GM21723 (cell line): ENCODE measurements around the gene SH3PXD2B.

ENCODE experiments used
- ATAC-seq: cut with Tn5 transposase; IDR thresholded peaks from one replicate; pipeline ENCODE4 v1.9.1; 2021; ENCODE audit warnings: mild to moderate bottlenecking, moderate library complexity; ENCODE audit not compliant: unreplicated experiment

Gene SH3PXD2B

DNA sequence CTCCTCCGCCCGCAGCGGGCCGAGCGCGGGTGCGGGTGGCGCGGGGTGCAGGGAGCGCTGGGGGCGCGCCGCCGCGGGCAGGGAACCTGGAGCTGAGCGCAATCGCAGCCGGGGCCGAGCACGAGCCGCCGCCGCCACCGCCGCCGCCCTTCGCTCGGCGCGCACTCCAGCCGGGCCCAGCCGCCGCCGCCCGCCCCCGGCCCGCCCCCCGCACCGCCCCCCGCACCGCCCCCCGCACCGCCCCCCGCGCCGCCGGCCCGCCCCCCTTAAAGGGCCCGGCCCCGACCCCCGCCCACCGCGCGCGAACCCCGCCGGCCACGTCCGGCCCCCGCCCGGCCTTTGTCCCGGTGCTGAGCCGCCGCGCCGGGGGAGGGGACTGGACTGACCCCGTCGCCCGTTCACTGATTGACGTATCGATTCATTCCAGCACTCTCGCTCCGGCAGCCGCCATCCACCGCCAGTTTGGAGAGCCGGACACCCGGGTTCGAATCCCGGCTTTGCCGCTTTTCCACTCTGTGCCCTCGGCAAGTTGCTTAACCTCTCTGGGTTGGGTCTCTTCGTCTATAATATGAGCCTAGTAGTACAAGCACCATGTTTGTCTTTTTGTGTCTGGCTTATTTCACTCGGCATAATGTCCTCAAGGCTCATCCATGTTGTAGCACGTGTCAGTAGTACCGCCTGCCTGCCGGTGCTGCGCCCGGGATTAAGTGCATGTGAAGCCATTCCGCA, at the start of gene SH3PXD2B:
TSS of gene SH3PXD2B (minus strand) at position 168 of the 729 bp plus-strand sequence. CDS start 173 bp downstream, outside the sequence.
- ATAC-seq = peak; percentile 70

DNA sequence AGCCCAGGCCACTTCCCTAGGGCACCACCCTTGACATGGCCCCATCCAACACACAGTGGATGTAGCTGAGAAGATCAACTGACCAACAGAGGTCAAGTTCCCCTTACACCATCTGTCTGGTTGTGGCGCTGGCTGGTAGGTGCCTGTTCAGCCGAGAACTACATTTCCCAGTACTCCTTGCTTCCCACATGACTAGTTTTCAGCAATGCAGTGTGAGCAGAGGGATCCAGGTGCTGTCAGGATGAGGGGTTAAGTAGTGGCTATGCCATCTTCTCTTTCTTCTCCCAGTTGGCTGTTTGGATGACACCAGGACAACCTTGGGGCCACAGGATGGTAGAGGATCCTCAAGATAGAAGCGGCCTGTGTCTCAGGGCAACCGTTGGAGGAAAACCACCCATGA, 48.6 kb upstream of the SH3PXD2B start:
- no peak for ATAC-seq

DNA sequence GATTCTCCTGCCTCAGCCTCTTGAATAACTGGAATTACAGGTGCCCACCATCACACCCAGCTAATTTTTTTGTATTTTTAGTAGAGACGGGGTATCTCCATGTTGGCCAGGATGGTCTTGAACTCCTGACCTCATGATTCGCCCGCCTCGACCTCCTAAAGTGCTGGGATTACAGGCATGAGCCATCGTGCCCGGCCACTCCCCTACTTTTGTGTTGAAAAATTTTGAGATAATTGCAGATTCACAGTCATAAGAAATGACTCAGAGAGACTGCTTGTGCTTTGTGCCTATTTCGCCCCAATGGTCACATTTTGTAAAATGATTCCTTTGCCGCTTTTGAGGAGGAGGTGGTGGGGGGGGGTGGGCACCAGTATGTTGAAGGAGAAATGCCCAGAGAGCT, 48.1 kb upstream of the SH3PXD2B start:
- no peak for ATAC-seq

DNA sequence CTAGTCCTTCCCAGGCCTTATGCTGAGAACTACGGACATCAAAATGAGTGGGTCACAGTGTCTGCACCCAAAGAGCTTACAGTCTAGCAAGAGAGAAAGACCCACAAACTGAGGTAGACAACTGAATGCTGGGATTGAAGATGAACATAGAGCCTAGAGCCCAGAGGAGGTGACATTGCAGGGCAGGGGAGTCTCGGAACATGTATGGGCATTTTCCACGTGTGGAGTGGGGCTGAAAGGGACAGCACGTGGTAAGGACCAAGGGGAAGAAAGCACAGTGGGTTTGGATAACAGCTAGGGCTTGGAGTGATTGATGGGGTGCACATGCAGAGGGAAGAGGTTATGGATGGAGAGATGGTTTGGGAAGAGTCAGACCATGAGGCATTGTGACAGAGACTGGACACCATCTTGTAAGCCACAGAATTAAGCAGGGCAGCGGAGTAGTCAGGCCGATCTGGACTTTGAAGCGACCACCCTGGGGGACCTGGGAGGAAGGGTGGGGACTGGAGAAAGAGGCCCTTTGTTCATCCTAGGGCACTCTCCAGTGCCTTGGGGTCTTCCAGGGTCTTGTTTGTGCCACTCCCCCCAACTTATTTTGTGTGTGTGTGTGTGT, 47.5 kb upstream of the SH3PXD2B start:
- no peak for ATAC-seq

DNA sequence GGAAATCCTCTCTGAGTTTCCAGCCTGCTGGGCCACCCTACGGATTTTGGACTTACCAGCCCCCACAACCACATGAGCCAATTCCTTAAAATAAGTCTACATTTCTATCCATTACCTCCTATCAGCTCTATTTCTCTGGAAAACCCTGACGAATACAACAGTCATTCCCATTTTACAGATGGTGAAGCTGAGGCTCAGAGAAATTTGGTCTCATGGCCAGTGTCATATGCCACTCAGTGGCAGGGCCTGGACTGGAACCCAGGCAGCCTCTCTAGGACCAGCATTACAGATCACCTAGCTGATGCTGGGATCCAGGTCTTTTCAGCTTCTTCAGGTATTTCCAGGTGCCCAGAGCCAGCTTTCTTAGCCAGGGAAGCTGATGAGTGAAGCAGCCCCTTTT, 45.0 kb upstream of the SH3PXD2B start:
- ATAC-seq = no peak

DNA sequence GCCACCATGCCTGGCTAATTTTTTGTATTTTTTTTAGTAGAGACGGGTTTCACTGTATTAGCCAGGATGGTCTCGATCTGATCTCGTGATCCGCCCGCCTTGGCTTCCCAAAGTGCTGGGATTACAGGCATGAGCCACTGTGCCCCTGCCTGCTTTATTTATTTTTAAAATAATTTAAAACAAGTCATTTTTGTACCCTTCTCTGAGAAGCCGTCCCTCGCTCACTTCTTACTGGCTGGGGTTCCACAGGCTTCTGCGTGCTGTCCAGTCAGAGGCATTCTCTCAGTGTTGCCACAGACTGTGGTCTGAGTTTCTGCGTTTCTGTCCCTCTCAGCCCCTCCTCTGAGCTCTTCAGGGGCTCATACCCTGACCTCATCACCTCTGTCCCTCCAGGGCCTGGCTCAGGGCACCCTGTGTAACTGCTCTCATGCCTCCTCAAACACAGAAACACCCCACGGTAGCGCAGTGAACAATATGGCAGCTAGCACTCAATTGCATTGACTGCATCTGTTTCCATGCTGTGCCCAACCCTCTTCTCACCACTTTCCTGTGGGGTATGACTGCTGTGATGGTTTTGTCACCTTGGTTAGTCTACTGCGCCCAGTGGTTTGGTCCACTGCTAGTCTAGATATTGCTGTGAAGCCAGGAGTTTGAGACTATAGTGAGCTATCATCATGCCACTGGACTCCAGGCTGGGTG, 44.3 kb upstream of the SH3PXD2B start:
- ATAC-seq = no peak

DNA sequence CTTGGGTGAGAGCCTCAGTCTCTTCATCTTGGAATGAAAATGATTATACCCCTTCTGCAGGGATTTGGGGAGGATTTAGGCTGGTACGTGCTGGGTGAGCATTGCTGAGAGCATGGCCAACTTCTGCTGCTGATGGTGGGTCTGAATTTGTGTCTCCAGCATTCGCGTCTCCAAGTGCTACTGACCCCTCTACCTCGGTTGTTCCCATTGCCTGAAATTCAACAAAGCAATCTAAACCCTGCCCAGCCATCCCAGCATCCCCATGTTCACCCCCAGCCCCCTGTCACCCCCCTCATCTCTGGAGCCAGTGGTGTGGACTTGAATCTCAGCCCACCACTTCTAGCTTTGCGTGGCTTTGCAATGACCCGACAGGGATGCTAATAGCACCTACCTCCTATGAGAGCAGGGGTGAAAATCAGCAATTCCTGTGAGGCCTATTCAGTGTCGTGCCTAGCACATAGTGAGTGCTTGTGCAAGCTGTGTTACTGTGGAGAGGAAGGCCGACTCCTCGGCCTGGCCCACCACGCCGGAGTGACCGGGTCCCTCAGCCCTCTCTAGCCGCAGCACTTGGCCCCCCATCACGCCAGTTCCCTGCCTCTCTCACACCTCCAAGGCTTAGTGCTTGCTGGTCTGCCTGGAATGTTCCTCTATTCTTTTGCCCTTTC, 43.4 kb upstream of the SH3PXD2B start:
- no peak for ATAC-seq

DNA sequence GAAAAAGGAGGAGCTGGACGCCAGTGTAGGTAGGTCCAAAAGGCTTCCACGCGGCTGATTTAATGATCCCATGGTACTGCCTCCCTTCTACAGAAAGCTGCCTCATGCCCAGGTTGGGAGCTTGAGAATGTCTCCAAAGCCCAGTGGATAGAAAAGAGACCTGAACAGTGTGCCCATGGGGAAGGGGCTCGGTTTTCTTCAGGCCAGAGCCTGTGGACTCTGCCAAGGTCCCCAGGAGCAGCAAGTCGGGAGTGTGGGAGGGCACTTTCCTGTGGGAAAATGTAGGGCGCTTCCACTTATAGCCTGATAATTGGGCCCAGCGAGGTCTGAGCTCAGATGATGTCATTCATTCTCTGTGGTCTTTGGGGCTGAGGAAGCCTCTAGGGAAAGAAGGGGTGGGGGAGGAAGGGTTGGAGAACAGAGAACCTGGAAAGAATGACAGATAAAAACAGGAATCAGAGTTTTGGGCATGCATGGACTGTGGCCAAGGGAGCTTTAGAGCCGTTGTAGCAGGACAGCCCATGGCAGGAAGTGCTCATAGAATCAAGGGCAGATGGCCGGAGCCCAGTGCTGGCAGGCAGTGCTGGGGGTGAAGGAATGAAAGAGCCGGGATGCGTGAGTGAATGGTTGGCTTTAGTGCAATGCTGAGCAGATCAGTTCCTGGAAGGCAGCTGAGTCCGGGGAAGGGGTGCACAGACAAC, 42.5 kb upstream of the SH3PXD2B start:
- ATAC-seq = no peak

DNA sequence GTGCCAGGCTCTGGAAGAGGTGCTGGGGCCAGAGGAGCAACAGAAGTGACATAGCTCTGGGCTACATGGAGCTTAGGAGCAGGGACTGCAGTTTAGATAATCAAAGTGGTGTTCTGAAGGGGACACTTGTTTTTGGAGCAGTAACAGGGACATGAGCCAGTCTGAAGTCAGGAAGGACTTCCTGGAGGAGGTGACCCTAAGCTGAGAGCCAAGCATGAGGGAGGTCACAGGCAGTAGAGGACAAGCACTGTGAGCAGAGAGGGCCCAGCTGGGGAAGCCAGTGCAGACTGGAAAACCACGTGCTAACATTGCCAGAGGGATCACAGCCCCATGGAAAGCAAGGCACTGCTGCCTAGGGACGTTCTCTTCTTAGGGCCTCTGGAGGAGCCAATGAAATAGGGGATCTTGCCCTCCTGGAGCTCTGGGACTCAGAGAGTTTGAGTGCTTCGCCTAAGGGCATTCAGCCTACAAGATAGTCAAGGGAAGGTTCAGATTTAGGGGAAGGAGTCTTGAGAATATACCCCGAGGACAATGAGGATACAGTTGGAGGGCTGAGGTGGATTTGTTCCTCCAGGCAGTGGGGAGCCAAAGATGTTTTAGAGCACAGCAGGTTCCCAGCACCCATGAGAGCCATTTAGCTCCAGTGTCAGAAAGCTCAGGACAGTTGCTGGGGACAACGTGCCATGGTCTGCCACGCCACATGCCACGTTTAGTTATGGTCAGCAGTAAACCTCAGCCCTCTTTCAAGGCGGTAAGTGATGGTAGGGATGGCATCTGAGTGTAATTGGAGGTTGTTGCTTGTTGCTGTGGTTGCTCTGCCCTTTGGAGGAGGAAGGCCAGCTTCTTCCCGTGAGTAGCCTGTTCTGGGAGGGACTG, 40.5 kb upstream of the SH3PXD2B start:
- no peak for ATAC-seq

DNA sequence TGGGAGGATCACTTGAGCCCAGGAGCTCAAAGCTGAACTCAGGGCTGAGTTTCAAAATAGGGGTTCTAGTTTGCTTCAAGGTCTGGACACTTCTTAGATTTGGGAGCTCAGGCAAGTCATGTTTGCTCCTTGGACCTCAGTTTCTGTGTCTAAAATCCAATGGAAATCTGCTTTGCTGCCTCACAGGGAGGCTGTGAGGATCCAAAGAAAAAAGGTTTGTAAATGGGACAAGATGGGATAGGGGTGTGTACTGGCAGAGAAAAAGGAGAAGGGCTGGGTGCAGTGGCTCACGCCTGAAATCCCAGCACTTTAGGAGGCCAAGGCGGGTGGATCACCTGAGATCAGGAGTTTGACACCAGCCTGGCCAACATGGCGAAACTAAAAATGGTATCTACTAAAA, 39.6 kb upstream of the SH3PXD2B start:
- no peak for ATAC-seq

DNA sequence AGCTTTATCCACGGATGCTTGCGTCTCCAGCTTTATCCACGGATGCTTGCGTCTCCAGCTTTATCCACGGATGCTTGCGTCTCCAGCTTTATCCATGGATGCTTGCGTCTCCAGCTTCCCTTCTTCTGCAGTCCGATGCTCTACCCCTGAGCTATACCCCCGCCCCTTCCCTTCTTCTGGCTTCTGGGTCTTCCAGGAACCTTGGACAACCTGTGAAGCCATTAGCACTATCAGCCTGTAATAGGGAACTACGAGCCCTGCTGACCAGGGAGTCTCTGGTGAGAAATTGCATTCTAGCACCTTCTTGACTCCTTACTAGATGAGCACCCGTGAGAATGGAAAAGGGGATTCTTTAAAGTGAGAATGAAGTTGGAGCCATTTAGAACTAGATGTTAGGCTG, 39.1 kb upstream of the SH3PXD2B start:
- no peak for ATAC-seq

DNA sequence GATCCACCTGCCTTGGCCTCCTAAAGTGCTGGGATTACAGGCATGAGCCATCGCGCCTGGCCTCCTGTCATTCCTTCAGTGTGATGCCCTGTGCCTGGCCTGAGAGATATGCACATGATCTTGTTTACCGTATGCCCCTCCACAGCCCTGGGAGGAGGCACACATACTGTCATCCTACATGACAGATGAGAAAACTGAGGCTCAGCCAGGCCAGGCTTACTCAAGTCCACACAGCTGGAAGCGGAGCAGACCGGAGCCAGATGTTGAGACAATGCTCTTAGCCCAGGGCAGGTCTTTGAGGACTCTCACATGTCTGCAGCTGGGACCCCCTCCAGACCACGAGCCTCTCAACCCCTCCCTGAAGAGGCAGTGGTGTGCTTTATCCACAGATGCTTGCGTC, 38.7 kb upstream of the SH3PXD2B start:
- no peak for ATAC-seq

DNA sequence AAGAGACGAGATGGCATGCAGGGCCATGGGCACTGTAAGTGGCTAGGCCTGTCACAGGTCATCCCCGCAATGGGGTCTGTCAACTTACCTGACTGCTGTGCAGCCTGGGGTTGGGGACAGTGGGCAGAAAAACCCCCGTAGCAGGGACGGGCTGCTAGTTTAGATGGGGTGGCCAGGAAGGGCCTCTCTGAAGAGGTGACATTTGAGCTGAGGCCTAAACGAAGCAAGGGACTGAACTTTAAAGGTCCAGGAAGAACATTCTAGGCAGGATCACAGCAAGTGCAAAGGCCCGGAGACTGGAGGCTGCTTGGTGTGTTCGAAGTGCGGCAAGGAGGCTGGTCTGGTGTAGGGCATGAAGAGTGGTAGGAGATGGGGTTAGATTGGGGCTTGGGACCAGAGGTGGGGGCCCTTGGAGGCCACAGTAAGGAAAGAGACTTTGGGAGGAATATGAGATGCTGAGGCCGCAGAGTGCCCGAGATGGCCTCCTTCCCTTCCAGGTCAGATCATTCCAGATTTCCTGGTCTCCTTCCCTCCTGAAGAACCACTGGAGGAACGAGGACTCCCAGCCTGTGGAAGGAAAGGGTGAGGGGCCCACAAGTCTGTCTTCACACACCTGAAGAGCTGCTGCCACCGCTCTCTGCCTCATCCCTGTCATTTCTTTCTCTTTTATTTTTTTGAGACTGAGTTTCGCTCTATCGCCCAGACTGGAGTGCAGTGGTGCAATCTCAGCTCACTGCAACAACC, 37.9 kb upstream of the SH3PXD2B start:
- no peak for ATAC-seq

DNA sequence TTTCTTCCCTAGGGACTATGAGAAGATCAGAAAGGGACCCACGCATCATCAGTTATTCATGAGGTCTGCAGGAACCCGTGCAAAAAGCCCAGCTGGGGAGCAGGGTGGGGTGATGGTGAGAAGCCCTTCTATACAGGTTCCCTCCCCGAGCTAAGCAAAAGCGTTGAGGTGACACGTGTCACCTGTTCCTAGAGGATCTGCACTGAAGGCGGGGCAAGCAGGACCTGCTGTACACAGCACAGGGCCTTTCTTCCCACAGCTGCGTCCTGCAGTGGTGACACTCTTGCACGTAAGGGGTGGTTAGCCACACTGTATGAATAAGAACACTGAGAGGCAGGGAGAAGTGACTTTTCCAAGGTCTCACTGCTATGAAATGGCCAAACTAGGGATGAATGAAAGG, 37.2 kb upstream of the SH3PXD2B start:
- no peak for ATAC-seq

DNA sequence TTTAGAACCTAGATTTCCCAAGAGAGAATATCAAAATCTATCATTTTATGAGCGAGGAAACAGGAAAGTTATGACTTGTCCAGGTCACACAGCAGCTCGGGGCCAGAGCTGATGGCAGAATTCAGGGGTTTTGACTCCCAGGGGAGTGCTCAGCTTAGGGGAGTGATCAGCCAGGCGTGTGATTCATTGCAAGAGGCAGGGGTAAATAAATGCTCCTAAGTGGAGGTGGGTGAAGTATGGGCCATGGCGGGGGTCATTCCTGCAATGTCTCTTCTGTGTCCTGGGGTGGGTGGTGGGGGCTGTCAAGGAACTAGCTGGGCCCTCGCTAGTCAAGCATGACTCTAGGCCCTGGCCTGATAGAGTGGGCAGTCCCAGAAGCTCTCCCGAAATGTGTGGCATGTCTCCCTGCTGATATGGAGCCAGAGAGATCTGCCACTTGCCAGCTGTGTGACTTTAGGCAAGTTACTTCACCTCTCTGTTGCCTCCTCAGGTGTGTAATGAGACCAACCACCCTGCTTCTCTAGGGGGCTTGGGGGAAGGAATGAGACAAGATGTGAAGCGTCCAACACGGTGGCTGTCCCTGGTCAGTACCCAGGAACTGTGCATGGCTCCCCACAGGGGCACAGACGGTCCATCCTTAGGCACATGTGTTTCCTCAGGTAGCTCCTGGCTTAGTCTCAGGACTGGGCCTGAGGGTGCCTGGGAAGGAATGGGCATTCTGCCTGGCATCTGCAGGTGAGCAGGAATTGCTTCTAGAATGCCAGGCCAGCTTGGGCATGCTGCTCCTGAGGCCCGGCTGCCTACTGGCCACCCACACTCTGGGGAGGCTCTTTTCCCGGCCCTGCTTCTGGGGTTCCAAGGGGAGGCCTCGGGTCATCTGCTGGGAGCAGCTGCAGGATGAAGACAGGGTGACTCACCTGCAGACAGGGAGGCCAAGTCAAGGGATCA, 36.5 kb upstream of the SH3PXD2B start:
- ATAC-seq = no peak

DNA sequence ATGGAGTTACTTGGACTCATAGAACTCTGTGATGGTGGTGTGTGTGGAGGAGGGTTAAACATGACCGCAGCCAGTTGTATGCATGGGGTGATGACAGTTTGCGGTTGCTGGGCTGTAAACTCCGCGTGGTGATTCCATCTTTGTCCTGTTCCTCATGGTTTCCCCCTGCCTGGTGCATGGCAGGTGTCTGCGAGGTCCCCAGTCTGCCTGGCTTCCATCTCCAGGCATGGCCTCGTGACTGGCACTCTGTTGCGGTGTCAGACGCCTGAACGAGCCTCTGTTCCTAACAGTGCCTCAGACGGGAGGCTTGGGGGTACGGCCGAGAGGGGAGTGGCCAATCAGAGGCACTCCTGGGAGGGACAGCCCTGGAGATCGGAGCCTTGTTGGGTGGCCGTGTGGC, 33.9 kb upstream of the SH3PXD2B start:
- no peak for ATAC-seq

DNA sequence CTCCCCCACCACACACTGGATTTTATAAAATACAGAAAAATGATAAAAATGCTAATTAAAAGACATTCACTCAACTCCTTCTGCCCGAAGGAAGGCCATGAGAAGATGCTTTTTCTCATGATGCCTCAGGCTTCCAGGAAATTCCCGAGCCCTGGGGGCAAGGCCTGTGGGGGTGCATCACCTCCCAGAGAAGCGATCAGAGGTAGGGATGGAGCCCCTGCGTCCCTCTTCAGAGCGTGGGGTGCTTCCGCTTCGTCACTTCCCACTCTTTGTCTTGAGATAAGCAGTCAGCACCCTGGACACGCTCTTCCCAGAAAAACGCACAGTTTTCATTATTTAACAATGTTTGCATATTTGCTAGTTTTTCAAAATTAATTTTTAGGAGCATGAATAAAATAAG, 33.3 kb upstream of the SH3PXD2B start:
- no peak for ATAC-seq

DNA sequence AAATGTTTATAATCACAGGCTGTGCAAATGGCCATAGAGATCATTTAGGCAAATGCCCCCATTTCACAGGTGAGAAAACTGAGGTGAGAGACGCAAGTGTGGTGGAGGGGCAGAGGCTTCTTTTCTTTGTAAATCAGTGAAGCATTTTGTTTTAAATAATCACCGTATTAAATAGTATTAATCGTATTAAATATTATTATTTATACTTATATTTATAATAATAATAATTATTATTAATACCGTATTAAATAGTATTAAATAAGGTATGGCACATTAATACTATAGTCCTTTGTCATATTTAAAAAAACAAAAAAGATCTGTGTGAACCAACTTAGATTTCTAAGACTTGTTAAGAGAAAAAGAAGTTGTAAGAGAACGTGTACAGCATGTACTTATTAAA, 32.6 kb upstream of the SH3PXD2B start:
- no peak for ATAC-seq
